Measurements from ENCODE around the gene VPS37C. TPM values are rescaled to one million over a fixed set of nuclear protein-coding genes. Genes with fewer than 3 reads are reported as not detected.

The VPS37C gene
- polyA plus RNA-seq, 2 donors = 14.7 to 18.6 TPM

DNA sequence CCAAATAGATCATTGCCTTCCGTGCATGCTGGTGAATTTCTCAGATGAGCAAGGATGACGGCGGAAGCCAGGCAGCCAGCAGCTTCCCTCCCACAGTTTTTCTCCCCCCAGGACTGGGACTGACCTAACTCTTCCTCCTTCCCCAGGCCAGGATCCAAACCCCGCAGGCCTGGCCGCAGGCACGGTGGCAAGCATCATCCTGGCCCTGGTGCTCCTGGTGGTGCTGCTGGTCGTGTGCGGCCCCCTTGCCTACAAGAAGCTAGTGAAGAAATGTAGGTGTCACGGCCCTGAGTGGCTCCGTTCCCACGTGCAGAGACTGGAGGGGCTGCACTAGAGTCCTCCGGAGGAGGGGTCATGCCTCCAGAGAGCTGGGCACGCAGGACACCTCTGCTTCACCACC is 38.5 kb downstream of the VPS37C start:
- no peak overlapping the region for H3K4me3 ChIP-seq (ENCODE audit: low read depth in 1 of 2, low read length in 2 of 2)
- H3K27me3 ChIP-seq (ENCODE audit: control insufficient read depth in 1 of 2, insufficient read depth in 2 of 2, low read length in 2 of 2) = no peaks in the 10 kb centered on the region
- peaks cover 0 to 5% of the 10 kb centered on the region in 2 donors for H3K36me3 ChIP-seq (ENCODE audit: control insufficient read depth in 2 of 2, insufficient read depth in 2 of 2, low read length in 1 of 2)
- WGBS, 2 donors = 80 to 87% methylated on average over 13 of the region's 13 CpGs
- no peaks in the 10 kb centered on the region for H3K9me3 ChIP-seq (ENCODE audit: control insufficient read depth in 2 of 2, insufficient read depth in 1 of 2, low read depth in 1 of 2, low read length in 1 of 2)
- peaks cover 6 to 8% of the 10 kb centered on the region in 2 donors for H3K4me1 ChIP-seq (ENCODE audit: control insufficient read depth in 2 of 2, insufficient read depth in 2 of 2, low read length in 1 of 2)
- no peak overlapping the region for H3K27ac ChIP-seq (ENCODE audit: low read depth in 2 of 2, low read length in 1 of 2)

DNA sequence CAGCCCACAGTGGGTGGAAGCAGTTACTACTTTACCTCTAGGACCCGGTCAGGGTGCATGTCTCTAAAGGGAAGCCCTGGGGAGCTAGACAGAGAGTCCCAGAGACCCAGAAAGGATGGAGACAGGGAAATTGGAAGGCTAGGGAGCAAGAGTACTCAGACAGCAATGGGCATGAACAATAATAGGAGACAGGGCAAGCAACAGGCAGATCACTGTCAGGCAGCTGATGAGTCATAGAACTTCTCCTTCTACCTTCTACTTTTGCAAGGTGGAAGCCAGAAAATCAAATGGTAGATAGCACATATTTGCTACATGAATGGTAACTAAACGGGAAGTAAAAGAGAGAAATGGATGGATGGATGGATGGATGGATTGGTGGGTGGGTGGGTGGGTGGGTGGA is 39.3 kb downstream of the VPS37C start:
- H3K4me3 ChIP-seq (ENCODE audit: low read depth in 1 of 2, low read length in 2 of 2) = no peak overlapping the region
- no peaks in the 10 kb centered on the region for H3K9me3 ChIP-seq (ENCODE audit: control insufficient read depth in 2 of 2, insufficient read depth in 1 of 2, low read depth in 1 of 2, low read length in 1 of 2)
- H3K36me3 ChIP-seq (ENCODE audit: control insufficient read depth in 2 of 2, insufficient read depth in 2 of 2, low read length in 1 of 2) = peaks cover 0 to 5% of the 10 kb centered on the region in 2 donors
- H3K4me1 ChIP-seq (ENCODE audit: control insufficient read depth in 2 of 2, insufficient read depth in 2 of 2, low read length in 1 of 2) = peaks cover 6 to 8% of the 10 kb centered on the region in 2 donors
- H3K27me3 ChIP-seq (ENCODE audit: control insufficient read depth in 1 of 2, insufficient read depth in 2 of 2, low read length in 2 of 2) = no peaks in the 10 kb centered on the region
- H3K27ac ChIP-seq (ENCODE audit: low read depth in 2 of 2, low read length in 1 of 2) = no peak overlapping the region
- WGBS, 2 donors = 68 to 81% methylated on average over 2 of the region's 2 CpGs

DNA sequence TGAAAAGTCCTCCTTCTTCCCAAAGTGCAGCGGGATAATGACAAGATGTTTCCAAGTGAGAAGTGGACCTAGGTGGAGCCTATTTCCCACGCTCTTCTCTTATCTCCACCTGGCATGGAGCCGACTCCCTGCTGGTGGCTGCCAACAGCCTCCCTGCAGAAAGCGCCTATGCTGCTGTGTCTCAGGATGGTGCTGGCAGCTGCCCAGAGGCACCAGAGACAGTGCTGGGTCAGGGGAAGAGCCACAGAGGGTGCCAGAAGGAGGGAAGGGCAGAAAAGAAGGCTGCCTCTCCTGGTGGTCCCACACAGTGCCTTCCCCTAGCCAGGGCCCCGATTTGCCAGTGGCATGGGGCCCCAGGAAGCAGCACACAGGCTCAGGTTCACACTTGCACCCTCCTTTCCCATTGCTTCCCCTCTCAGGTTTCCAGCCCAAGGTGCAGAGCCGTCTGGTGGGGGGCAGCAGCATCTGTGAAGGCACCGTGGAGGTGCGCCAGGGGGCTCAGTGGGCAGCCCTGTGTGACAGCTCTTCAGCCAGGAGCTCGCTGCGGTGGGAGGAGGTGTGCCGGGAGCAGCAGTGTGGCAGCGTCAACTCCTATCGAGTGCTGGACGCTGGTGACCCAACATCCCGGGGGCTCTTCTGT is 39.9 kb downstream of the VPS37C start:
- 70 to 73% methylated on average over 15 of the region's 15 CpGs for WGBS, 2 donors
- Histone ChIP-seq H3K9me3 (ENCODE audit: control insufficient read depth in 2 of 2, insufficient read depth in 1 of 2, low read depth in 1 of 2, low read length in 1 of 2) (no peaks in the 10 kb centered on the region), H3K27me3 (ENCODE audit: control insufficient read depth in 1 of 2, insufficient read depth in 2 of 2, low read length in 2 of 2) (no peaks in the 10 kb centered on the region), H3K27ac (ENCODE audit: low read depth in 2 of 2, low read length in 1 of 2) (no peak overlapping the region), H3K4me1 (ENCODE audit: control insufficient read depth in 2 of 2, insufficient read depth in 2 of 2, low read length in 1 of 2) (peaks cover 6 to 8% of the 10 kb centered on the region in 2 donors), H3K36me3 (ENCODE audit: control insufficient read depth in 2 of 2, insufficient read depth in 2 of 2, low read length in 1 of 2) (peaks cover 0 to 5% of the 10 kb centered on the region in 2 donors), H3K4me3 (ENCODE audit: low read depth in 1 of 2, low read length in 2 of 2) (no peak overlapping the region)

DNA sequence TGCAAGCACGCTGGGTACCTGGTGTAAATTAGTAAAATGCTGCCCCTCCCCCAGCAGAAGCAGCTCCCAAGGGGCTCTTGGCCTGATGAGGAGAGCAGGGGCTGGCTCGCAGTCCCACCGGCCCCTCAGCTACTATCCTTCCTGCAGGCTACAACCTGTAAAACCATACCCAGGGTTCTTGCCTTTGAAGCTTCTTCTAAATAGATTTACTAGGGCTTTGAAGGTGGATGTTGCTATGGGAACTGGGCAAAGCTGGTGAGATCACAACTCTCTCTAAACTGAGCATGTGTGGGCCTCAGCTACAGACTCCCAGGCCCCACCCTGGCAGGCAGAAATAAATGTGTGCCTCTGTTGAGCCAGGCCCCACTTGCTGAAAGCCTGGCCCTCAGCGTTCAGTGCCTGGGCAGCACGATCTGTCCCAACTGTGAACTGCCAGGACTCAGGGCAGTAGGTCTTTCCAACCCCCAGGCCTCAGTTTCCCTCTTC is 40.5 kb downstream of the VPS37C start:
- no peak overlapping the region for H3K27ac ChIP-seq (ENCODE audit: low read depth in 2 of 2, low read length in 1 of 2)
- peaks cover 6 to 8% of the 10 kb centered on the region in 2 donors for H3K4me1 ChIP-seq (ENCODE audit: control insufficient read depth in 2 of 2, insufficient read depth in 2 of 2, low read length in 1 of 2)
- 36 to 40% methylated on average over 5 of the region's 5 CpGs for WGBS, 2 donors
- no peaks in the 10 kb centered on the region for H3K9me3 ChIP-seq (ENCODE audit: control insufficient read depth in 2 of 2, insufficient read depth in 1 of 2, low read depth in 1 of 2, low read length in 1 of 2)
- H3K4me3 ChIP-seq (ENCODE audit: low read depth in 1 of 2, low read length in 2 of 2) = no peak overlapping the region
- H3K27me3 ChIP-seq (ENCODE audit: control insufficient read depth in 1 of 2, insufficient read depth in 2 of 2, low read length in 2 of 2) = no peaks in the 10 kb centered on the region
- H3K36me3 ChIP-seq (ENCODE audit: control insufficient read depth in 2 of 2, insufficient read depth in 2 of 2, low read length in 1 of 2) = peaks cover 0 to 5% of the 10 kb centered on the region in 2 donors

DNA sequence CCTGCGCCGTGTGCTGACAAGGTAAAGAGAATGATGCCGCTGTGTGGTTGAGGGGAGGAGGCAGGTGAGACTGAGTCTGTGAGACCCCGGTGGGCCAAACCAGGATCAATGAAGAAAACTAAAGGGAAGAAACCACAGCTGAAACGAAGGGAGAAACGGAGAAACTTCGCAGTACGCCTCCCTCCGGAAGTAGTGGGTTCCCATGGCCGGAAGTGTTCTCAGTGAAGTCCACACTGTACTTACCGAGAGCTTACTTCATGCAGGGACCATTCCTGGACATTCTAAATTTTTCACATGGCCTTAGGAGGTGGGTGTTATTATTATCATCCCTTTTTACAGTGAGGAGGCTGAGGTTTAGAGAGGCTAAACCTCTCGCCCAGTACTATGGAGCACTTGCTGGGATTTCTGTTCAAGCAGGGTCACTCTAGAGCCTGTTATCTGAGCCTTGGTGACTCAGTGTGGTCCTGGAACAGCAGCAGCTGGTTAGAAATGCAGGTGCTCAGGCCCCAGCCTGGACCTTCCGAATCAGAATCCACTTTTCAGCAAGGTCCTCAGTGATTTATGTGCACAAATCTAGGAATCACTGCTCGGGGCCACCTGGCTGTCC is 41.0 kb downstream of the VPS37C start:
- H3K27ac ChIP-seq (ENCODE audit: low read depth in 2 of 2, low read length in 1 of 2) = no peak overlapping the region
- no peaks in the 10 kb centered on the region for H3K9me3 ChIP-seq (ENCODE audit: control insufficient read depth in 2 of 2, insufficient read depth in 1 of 2, low read depth in 1 of 2, low read length in 1 of 2)
- no peak overlapping the region for H3K4me3 ChIP-seq (ENCODE audit: low read depth in 1 of 2, low read length in 2 of 2)
- 83% methylated on average over 14 of the region's 14 CpGs for WGBS, 2 donors
- H3K36me3 ChIP-seq (ENCODE audit: control insufficient read depth in 2 of 2, insufficient read depth in 2 of 2, low read length in 1 of 2) = peaks cover 0 to 5% of the 10 kb centered on the region in 2 donors
- no peaks in the 10 kb centered on the region for H3K27me3 ChIP-seq (ENCODE audit: control insufficient read depth in 1 of 2, insufficient read depth in 2 of 2, low read length in 2 of 2)
- peaks cover 6 to 8% of the 10 kb centered on the region in 2 donors for H3K4me1 ChIP-seq (ENCODE audit: control insufficient read depth in 2 of 2, insufficient read depth in 2 of 2, low read length in 1 of 2)

DNA sequence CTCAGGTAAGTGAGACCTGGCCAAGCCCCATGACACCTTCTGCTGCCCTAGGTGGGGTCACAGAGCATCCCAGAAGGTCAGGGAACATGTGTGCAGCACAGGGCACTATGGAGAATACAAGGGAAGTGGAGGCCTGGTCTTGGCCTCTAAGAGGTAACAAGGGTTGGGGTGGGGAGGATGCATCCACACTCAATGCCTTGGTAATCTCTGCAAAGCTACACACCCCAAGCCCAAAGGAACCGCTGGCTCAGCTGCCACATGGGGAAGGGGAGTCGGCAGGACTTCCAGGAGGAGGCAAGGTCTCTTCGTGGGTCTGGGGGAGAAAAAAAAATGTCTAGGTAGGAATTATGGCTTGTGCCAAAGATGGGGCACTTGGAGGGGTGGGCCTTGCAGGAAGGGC is 41.7 kb downstream of the VPS37C start:
- Histone ChIP-seq H3K27ac (ENCODE audit: low read depth in 2 of 2, low read length in 1 of 2) (no peak overlapping the region), H3K9me3 (ENCODE audit: control insufficient read depth in 2 of 2, insufficient read depth in 1 of 2, low read depth in 1 of 2, low read length in 1 of 2) (no peaks in the 10 kb centered on the region), H3K27me3 (ENCODE audit: control insufficient read depth in 1 of 2, insufficient read depth in 2 of 2, low read length in 2 of 2) (no peaks in the 10 kb centered on the region), H3K36me3 (ENCODE audit: control insufficient read depth in 2 of 2, insufficient read depth in 2 of 2, low read length in 1 of 2) (peaks cover 0 to 3% of the 10 kb centered on the region in 2 donors), H3K4me1 (ENCODE audit: control insufficient read depth in 2 of 2, insufficient read depth in 2 of 2, low read length in 1 of 2) (peaks cover 6 to 8% of the 10 kb centered on the region in 2 donors), H3K4me3 (ENCODE audit: low read depth in 1 of 2, low read length in 2 of 2) (no peak overlapping the region)
- WGBS, 2 donors = 88 to 91% methylated on average over 3 of the region's 3 CpGs

DNA sequence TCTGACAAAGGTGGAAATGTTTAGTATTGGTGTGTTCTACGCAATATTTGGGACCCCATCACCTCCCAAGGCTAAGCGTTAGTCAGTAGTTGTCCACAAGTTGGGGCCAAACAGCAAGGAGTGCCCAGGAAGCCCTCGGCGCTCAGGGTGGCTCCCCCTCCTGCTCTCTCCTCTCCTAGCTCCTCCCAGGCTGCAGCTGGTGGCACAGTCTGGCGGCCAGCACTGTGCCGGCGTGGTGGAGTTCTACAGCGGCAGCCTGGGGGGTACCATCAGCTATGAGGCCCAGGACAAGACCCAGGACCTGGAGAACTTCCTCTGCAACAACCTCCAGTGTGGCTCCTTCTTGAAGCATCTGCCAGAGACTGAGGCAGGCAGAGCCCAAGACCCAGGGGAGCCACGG is 42.2 kb downstream of the VPS37C start:
- H3K9me3 ChIP-seq (ENCODE audit: control insufficient read depth in 2 of 2, insufficient read depth in 1 of 2, low read depth in 1 of 2, low read length in 1 of 2) = no peaks in the 10 kb centered on the region
- no peaks in the 10 kb centered on the region for H3K27me3 ChIP-seq (ENCODE audit: control insufficient read depth in 1 of 2, insufficient read depth in 2 of 2, low read length in 2 of 2)
- H3K27ac ChIP-seq (ENCODE audit: low read depth in 2 of 2, low read length in 1 of 2) = no peak overlapping the region
- peaks cover 0 to 3% of the 10 kb centered on the region in 2 donors for H3K36me3 ChIP-seq (ENCODE audit: control insufficient read depth in 2 of 2, insufficient read depth in 2 of 2, low read length in 1 of 2)
- WGBS, 2 donors = 64 to 68% methylated on average over 9 of the region's 9 CpGs
- peaks cover 6 to 8% of the 10 kb centered on the region in 2 donors for H3K4me1 ChIP-seq (ENCODE audit: control insufficient read depth in 2 of 2, insufficient read depth in 2 of 2, low read length in 1 of 2)
- H3K4me3 ChIP-seq (ENCODE audit: low read depth in 1 of 2, low read length in 2 of 2) = no peak overlapping the region

DNA sequence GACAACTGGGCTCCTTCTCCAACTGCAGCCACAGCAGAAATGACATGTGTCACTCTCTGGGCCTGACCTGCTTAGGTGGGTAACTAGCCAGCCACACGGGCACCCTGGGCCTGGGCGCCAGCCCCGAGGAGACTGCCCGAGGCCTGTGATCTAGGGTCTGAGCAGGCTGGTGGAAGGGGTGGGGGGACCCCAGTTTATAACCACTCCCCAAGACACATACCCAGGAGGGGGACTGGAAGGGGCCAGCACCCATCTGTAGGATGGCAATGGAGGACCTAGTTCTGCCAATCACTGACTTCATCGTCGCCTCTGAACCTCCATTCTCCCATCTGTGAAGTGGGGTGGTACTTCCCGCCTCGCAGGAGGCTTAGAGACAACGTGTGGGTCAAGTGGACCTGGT is 42.8 kb downstream of the VPS37C start:
- H3K9me3 ChIP-seq (ENCODE audit: control insufficient read depth in 2 of 2, insufficient read depth in 1 of 2, low read depth in 1 of 2, low read length in 1 of 2) = no peaks in the 10 kb centered on the region
- 88 to 92% methylated on average over 9 of the region's 9 CpGs for WGBS, 2 donors

DNA sequence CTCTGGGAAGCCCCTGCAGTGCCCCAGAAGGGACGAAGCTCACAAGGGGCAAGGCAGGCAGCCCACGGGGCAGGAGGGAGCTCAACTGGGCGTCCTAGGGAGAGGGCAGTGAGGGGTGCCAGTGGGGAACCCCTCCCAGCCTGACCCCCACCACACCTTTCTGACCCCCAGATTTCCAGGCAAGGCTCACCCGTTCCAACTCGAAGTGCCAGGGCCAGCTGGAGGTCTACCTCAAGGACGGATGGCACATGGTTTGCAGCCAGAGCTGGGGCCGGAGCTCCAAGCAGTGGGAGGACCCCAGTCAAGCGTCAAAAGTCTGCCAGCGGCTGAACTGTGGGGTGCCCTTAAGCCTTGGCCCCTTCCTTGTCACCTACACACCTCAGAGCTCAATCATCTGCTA is 43.2 kb downstream of the VPS37C start:
- Histone ChIP-seq H3K27ac (ENCODE audit: low read depth in 2 of 2, low read length in 1 of 2) (no peak overlapping the region), H3K4me1 (ENCODE audit: control insufficient read depth in 2 of 2, insufficient read depth in 2 of 2, low read length in 1 of 2) (peaks cover 6 to 8% of the 10 kb centered on the region in 2 donors), H3K27me3 (ENCODE audit: control insufficient read depth in 1 of 2, insufficient read depth in 2 of 2, low read length in 2 of 2) (no peaks in the 10 kb centered on the region), H3K36me3 (ENCODE audit: control insufficient read depth in 2 of 2, insufficient read depth in 2 of 2, low read length in 1 of 2) (peaks cover 0 to 3% of the 10 kb centered on the region in 2 donors), H3K9me3 (ENCODE audit: control insufficient read depth in 2 of 2, insufficient read depth in 1 of 2, low read depth in 1 of 2, low read length in 1 of 2) (no peaks in the 10 kb centered on the region), H3K4me3 (ENCODE audit: low read depth in 1 of 2, low read length in 2 of 2) (no peak overlapping the region)
- 85 to 86% methylated on average over 8 to 9 of the region's 9 CpGs for WGBS, 2 donors

More for the DNA sequence above, 42.8 kb downstream of the VPS37C start:
- H3K36me3 ChIP-seq (ENCODE audit: control insufficient read depth in 2 of 2, insufficient read depth in 2 of 2, low read length in 1 of 2) = peaks cover 0 to 3% of the 10 kb centered on the region in 2 donors
- H3K27me3 ChIP-seq (ENCODE audit: control insufficient read depth in 1 of 2, insufficient read depth in 2 of 2, low read length in 2 of 2) = no peaks in the 10 kb centered on the region
- H3K27ac ChIP-seq (ENCODE audit: low read depth in 2 of 2, low read length in 1 of 2) = no peak overlapping the region
- no peak overlapping the region for H3K4me3 ChIP-seq (ENCODE audit: low read depth in 1 of 2, low read length in 2 of 2)
- H3K4me1 ChIP-seq (ENCODE audit: control insufficient read depth in 2 of 2, insufficient read depth in 2 of 2, low read length in 1 of 2) = peaks cover 6 to 8% of the 10 kb centered on the region in 2 donors

DNA sequence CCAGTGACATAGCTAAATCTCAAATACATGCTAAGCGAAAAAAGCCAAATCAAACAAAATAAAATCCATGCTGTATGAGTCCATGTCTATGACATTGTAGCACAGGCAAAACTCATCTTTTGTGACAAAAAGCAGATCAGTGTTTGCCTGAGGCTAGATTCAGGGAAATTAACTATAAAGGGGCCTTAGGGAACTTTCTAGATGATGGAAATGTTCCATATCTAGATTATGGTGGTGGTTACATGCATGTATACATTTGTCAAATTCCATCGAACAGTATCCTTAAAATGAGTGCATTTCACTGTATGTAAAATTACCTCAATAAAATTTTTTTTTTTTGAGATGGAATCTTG is 44.1 kb downstream of the VPS37C start:
- Histone ChIP-seq H3K36me3 (ENCODE audit: control insufficient read depth in 2 of 2, insufficient read depth in 2 of 2, low read length in 1 of 2) (no peaks in the 10 kb centered on the region), H3K27me3 (ENCODE audit: control insufficient read depth in 1 of 2, insufficient read depth in 2 of 2, low read length in 2 of 2) (no peaks in the 10 kb centered on the region), H3K9me3 (ENCODE audit: control insufficient read depth in 2 of 2, insufficient read depth in 1 of 2, low read depth in 1 of 2, low read length in 1 of 2) (no peaks in the 10 kb centered on the region), H3K4me1 (ENCODE audit: control insufficient read depth in 2 of 2, insufficient read depth in 2 of 2, low read length in 1 of 2) (peaks cover 6 to 8% of the 10 kb centered on the region in 2 donors), H3K4me3 (ENCODE audit: low read depth in 1 of 2, low read length in 2 of 2) (no peak overlapping the region), H3K27ac (ENCODE audit: low read depth in 2 of 2, low read length in 1 of 2) (no peak overlapping the region)
- 94 to 98% methylated on average over 2 of the region's 2 CpGs for WGBS, 2 donors

Data from esophagus (tissue), 2 donors.